ENCODE data around the gene CSNK1G1.

GRCh38 chr15:64305261-64305660 is 50.7 kb downstream of the CSNK1G1 start:
- TF ChIP-seq CTCF (IDR thresholded peaks at IDR 0.05; ENCODE audit: low read depth, low read length, poor library complexity, severe bottlenecking) = no peak
- TF ChIP-seq EZH2phosphoT487 (IDR thresholded peaks at IDR 0.05; ENCODE audit: borderline replicate concordance, low read length) = no peak
